ENCODE data around the gene OR4N2.
"Not testable (repeated sequence)": the region's sequence is repeated elsewhere in the genome, so short reads cannot be mapped to it uniquely, and the experiment has no call there.

Gene OR4N2

GRCh38 chr14:19838433-19838832 lies 34.9 kb downstream of the OR4N2 start:
- no peak for DNase-seq

DNA sequence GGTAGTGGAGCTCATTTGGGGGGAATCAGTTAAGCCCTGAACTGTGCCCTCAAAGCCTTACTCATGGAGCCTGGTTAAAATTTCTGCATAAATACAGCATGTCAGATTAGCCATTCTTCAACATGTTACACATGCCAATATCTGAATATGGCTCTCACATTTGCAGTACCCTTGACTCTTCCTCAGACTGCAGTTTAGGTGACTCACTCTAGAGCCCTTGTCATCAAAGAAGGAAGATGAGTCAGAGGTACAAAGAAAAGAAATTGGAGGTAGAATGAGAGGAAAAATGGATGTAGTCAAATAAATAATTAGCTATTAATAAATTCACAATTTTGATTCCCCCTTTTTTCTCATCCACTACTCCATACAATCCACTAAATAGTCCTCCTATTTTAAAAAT lies 47.8 kb downstream of the OR4N2 start:
- no peak for DNase-seq

DNA sequence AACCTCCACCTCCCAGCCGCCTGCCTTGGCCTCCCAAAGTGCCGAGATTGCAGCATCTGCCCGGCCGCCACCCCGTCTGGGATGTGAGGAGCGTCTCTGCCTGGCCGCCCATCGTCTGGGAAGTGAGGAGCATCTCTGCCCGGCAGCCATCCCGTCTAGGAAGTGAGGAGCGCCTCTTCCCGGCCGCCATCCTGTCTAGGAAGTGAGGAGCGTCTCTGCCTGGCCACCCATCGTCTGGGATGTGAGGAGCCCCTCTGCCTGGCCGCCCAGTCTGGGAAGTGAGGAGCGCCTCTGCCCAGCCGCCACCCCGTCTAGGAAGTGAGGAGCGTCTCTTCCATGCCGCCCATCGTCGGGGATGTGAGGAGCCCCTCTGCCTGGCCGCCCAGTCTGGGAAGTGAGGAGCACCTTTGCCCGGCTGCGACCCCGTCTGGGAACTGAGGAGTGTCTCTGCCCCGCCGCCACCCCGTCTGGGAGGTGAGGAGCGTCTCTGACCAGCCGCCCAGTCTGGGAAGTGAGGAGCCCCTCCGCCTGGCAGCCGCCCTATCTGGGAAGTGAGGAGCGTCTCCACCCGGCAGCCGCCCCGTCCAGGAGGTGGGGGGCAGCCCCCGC lies 62.6 kb downstream of the OR4N2 start:
- DNase-seq = not testable (repeated sequence)

GRCh38 chr14:19873178-19873577 lies 69.6 kb downstream of the OR4N2 start:
- no peak for DNase-seq

DNA sequence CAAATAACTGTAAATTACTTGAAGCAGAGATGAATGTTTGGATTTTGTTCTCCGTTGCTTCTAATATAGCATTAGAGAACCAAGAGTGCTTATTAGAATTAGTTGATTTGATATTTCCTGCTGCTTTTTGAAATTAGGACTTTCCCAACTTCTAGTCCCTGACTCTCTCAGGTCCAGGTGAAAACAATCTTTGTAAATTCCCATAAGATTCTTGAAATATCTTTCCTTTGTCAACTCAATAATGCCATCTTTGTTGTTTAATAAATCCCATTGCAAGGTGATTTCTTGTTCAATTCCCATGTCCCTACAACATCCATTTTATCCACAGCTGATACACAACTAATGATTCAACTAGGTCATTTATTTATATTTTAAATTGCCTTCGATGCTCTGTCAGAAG lies 71.3 kb downstream of the OR4N2 start, which contains the start of gene OR4K2:
TSS of gene OR4K2 (plus strand) at position 301 of the 400 bp plus-strand sequence. CDS start 1,126 bp downstream, outside the sequence.
- DNase-seq = no peak

DNA sequence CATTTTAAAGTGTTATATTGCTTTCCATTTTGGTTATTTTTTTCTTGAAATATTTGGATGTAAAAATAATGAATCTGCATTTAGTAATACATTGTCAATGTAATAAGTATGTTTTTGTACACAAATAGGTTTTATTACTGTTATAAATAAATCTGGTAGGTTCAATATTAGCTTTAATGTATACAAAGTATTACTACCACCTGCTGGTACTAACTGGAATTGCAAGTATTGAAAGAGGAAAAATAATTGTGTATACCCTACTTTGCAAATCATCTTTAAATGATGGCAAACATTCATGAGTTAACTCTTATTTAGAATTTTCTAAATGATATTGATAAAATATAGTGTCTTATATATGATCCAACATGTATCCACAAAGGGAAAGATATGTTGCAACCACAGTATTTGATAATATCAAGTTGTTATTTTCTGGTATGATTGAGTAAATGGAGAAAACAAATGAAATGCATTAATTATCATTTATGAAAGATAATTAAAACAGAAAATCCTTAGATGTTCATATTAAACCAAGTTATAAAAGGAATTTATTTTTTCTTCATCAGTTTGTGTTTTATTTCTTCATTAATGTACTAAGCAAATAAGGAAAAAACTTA lies 74.6 kb downstream of the OR4N2 start:
- DNase-seq = no peak

Data from femur (tissue), 1 donor.